ENCODE measurements around the gene HNF4A.

Gene HNF4A

DNA sequence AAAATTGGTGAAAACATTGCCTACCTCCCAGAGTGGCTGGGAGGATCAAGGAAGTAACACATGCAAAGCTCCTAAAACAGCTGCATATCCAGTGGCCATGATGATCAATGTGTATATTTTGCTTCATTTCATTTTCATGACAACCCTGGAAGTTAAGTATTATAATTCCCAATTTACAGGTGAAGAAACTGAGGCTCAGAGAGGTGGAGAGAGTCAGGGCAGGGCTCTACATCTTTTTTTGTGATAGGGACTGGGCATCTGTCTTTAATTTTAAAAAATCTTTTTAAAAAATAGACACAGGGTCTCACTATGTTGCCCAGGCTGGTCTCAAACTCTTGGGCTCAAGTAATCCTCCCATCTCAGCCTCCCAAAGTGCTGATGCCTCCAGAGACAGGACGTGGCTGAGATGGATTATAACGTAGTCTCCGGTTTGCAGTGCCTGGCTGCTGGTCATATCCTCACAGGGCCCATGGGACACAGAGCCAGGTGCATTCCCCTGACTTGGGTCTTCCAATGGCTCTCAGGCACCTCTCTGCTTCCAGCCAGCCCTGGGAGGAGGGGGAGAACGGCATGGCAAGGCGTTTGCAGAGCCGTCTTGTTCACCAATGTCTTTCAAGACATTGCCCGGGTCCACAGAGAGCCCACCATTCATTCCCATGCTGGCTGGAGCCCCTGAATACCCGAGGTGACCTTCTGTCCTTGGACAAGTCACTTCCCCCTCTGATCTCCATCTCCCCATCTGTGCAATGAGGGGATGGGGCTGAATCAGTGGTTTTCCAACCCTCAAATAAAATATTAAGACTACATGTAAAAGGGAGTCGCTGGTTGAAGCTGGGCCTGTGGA, 38.3 kb downstream of the HNF4A start:
- no peak for DNase-seq

DNA sequence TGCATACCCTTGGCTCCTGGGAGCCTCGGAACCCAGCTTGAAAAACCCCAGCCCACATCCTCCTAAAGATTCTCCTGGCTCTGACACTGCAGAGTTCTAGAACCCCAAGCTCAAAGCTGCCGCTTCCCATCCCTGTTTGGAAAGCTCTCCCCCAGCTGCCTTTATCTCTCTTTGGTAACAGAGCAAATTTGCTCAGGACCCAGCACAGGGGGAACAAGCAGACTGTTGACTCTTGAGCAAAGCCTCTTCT, 38.9 kb downstream of the HNF4A start:
- no peak for DNase-seq

DNA sequence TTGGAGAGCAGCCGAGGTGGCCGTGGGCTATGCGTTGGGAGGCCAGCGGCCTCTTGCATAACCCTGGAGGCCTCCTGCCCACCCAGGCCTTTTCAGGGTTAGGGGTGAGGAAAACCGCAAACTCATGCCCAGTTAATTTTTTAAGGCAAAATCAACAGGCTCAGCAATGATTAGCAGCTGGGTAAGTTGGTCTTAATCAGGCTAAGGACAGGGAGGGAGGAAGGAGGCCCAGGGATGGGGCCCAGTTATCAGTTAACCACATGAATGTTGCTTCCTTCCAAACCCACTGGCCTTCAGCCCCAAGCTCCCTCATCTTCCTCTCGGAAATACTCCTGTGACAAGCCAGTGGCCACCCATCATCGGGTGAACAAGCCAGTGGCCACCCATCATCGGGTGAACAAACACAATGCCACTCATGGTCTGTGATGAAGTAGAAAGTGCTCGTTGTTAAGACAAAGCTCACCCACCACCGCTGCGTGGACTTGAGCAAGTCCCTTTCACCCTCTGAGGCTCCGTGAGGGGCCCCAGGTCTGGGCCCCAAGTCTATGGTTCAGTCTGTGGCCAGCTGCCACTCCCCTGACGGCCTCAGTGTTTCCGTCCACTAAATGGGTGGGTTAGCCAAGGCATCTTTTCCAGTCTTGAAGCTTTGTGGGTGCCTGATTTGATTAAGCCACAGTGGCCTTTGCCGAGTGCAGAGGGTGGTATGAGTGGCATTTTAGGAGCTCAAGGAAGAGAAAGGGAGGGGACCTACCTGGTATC, 39.4 kb downstream of the HNF4A start:
- DNase-seq: no peak

DNA sequence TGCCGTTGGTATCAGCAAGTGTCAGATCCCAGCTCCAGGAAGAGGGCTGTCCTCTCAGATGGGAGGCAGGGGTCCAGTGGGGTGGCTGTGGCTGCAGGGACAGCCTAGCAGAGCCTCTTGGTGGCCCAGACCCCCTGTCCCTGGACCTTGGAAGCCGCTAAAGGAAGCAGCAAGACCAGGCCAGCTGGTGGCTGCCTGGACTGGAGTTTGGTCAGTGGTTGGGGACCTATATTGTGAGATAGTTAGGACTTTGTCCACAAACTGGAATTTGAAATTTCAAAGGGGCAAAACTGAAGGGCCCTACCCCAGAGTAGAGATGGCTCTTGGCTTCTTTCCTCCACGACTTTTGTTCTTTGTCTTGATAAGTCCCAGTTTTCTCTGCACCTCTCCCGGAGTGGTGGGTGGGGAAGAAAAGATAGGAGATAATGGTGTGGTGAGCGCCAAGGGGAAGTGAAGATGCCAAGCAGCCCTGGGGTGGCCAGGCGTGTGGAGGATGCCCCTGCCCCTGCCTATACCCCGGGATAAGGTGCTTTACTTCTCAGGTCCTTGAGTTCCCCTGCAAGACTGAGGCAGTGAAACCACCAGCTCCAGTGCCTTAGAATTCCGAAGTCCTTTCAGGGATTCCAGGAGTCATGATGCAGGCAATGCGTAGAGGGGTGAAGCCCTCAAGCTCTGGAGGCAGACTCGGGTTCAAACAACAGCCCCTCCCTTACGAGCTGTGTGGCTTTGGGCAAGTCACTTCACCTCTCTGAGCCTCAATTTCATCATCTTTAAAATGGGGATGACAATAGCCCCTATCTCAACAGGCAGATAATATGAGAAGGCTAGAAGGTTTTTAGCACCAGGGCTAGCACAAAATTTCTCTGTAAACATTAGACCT, 40.2 kb downstream of the HNF4A start:
- no peak for DNase-seq

DNA sequence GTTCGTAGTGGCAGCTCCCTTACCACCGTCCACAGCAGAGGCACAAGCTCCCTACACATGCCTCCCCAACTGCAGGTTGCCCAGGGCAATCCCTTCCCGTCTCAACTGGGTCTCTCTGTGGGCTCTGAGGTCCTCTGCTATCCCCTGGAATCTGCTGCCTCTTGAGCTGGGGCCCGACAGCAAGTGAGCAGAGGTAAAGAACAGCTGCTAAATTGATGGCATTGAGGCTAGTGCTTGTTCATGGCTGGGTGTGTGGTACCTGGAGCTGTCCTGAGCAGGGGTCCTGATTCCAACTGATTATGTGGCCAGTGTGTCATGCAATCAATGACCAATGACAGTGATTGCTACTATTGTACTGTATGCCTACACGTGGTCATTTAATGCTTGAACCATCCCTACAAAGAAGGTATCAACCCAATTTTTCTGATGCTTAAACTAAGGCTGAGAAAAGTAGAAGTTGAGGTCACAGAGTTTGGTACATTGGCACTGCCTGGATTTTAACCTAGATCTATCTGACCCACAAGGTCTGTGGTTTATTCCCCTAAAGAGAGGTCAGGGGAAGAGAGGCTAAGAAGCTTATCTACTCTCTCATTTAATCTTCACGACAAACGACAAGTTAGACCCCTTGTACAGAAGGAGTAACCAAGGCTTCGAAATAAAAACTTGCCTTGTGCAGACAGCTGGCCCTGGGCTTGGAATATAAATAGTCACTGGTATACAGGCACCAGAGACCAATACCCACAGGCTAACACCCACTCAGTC, 41.1 kb downstream of the HNF4A start:
- no peak for DNase-seq

DNA sequence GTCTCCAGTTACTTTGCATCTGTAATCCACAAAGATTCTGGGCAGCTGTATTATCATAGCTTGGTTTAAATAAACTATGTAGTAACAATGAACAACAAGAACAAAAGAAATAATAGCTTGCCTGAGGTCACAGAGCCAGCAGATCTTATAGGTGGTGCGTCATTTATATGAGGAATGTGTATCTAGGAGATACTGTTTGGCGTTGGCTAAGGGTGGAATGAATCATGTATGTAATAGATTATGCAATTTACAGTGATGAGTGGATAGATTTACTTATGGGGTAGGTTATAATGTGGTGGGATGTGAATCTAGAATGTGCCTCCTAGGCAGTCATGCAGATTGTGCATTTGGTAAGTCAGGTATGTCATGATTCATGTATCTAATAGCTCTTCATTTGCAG, 42.8 kb downstream of the HNF4A start:
- DNase-seq: no peak

DNA sequence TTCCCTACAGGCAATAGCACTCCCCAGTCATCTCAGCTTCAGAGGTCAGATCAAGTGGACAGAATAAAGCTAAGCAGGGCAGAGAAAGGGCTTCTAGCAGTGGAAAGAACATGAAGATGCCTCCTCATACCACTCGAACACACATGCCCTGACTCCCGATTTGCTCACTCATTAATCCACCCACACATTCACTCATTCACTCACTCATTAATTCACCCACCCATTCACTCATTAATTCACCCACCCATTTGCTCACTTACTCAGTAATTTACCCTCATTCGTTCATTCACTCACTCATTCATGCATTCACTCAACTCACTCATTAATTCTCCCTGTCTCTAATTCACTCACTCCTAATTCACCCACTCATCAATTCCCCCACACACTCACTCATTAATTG, 43.9 kb downstream of the HNF4A start:
- no peak for DNase-seq

DNA sequence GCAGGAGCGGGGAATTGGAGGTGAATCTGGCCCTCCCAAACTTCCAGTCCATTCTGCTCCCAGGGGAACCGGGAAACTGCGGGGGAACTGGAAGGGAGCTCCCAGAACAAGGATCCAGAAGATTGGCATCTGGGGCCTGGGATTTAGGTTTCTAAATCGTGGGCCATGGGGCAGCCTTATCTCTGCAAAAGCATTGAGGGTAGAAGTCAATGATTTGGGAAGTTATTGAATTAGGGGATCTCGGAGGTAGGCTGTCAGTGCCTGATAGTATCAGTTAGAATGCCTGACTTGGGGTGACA, 45.1 kb downstream of the HNF4A start:
- DNase-seq: no peak

DNA sequence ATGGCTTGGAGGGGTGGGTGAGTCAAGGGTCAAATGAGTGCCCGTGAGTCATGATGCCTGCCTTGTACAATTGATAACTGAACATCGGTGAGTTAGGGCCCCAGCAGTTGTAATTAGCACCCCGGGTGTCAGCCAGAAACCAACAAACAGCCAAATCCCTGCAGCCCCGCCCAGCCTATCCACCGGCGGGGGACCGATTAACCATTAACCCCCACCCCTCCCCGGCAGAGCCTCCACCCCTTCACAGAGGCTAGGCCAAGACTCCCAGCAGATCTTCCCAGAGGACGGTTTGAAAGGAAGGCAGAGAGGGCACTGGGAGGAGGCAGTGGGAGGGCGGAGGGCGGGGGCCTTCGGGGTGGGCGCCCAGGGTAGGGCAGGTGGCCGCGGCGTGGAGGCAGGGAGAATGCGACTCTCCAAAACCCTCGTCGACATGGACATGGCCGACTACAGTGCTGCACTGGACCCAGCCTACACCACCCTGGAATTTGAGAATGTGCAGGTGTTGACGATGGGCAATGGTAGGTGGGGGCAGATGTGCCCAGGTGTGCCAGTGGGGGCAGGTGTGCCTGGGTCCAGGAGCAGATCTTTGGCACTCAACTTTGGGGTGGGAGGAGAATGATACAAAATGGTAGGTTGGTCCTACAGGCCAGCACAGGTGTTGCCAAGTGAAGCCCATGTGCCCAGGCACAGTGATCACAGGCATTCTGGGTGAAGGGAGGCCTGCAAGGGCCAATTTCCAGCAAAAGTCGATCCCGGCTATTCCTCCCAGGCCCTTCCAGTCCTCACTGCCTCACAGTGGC, 45.7 kb downstream of the HNF4A start:
- DNase-seq: no peak

DNA sequence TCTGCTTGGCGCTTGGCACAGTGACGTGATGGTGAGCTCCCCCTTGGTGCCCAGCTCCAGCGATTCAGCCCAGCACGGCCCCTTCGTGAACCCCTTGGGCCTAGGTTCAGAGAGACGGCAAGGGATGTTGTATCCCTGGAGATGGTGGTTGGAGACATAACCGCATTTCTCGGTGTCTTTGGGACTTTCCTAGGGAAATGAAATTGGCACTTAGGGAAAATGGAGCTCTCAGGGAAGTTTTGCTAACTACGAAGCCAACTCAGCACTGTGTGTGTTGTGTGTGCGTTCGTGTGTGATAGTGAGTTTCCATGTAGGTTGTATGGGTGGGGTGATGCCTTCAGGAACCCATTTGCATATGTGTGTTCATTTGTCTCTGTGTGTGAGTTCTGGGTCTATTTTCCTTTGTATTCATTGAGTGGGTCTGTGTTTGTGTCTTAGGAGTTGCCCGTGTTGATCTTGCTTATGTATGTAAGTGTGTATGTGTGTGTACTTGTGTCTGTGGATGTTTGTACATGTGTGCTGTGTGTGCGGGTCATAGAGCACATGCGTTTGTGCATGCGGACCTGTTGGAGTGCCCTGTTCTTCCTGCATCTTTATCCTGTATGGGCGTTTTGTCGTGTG, 46.4 kb downstream of the HNF4A start:
- DNase-seq: no peak

DNA sequence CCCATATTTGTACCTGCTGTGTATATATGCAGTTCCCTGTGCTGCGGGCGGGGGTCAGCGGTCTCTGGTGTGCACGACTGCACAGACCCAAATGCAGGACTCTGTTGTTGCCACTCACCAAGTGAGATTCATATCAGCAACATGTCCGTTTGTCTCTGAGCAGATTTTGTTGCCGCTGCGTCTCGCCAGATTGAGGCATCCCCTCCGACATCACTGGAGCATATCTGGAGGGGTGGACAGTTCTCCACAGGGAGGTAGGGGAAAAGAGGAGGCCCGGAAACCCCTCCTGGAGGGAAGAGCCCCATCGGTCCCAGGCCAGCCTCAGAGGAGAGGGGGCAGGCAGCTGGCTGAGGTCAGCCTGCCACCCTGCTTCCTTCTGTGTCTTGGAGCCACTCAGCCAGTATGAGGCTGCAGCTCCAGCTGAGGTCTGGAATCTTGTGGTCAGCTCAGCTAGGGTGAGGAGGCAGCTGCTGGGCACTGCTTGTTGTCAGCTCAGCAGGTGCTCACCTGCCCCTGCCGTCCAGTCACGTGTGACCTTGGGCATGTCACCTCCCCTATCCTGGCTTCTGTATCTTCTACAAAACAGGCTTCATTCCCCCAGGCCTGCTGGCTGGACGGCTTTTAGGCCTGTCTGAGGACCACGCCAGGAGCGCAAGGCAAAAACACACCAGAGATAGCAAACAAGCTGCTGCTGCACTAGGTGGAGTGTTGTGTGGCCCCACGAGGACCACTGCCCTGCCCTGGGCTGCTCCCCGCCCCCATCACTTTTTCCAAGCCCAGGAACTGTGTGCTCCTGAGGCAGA, 47.1 kb downstream of the HNF4A start:
- DNase-seq: no peak

DNA sequence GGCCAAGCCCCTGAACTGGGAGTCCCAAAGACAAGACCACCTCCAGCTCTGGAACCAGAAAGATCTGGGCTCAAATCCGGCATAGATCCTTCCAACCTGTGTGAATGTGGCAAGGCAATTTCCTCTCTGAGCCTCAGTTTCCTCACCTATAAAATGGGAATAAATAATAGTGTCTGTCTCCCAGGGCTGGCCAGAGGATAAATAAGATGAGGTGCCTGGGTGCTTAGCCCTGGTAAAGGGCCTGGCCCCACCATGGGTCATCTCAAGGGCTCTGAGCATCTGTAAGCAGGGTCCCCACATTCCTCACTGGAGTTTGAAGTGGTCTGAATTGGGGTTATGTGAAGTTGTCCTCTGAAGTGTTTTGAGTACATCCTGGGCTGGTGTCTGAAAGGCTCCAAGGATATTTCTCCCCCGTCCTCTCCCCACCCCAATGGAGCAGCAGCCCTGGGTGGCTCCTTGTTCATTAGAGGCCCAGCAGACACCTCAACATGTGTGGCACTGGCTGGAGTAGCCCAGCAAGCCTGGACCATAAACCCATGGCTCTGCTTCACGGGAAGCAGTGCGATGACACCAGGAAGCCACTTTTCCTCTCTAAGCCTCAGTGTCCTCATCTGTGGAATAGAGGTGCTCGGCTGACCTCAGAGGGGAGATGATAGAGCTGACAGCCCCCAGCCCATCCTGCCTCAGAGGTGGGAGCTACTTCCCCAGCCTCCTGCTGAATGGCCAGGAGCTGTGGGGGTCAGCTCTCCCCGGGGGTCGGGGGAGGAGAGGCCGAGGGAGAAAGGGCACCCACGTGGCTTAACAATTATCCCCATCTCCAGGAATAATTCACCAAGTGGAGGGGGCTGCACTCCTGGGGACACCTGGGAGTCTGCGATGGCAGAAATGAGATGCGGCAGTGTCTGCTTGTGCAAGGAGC, 48.0 kb downstream of the HNF4A start:
- DNase-seq: no peak

DNA sequence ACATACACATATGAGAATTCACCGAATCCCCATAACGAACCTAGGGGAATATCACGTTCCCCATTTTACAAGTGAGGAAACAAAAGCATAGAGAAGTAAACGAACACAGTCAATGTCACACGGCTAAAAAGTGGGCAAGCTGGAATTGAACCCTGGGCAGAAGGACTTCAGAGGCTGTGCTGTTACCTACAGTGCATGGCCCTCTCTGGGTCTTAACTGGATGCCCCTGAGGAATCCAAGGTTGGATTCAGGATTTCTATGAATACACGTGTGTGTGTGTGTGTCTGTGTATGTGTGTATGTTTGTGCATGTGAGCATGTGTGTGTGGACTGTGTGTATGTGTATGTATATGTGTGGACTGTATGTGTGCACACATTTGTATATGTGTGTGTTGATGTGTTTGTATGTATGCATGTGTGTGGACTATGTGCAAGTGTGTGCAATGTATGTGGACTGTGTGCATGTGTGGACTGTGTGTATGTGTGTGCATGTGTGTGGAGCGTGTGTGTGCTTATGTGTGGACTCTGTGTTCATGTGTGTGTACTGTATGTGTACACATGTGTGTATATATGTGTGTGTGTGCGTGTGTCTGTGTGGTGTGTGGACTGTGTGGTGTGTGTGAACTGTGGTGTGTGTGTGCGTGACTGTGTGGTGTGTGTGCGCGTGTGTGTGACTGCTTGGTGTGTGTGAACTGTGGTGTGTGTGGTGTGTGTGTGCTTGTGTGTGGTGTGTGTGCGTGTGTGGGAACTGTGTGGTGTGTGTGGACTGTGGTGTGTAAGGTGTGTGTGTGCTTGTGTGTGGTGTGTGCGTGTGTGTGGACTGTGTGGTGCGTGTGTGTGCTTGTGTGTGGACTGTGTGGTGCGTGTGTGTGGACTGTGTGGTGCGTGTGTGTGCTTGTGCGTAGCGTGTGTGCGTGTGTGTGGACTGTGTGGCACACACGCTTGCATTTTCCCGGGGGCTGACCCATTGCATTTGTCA, 49.0 kb downstream of the HNF4A start:
- no peak for DNase-seq

DNA sequence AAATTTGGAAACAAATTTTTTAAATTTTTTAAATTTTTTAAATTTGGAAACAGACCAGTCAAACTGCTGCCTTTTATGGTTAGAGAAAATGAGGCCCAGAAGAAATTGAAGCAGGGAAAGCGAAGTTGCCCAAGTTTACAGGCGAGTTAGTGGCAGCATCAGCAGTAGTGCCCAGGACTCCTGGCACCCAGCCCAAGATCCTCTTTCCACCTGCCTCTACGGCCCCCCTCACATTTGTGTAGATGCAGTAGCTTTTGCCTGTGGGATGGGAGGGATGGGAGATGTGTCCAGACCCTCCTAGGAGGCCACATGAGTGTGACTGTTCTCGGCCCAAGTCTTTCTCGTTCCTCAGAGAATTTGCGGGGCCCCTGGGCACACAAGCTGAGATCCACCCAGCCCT, 49.8 kb downstream of the HNF4A start:
- DNase-seq: no peak

DNA sequence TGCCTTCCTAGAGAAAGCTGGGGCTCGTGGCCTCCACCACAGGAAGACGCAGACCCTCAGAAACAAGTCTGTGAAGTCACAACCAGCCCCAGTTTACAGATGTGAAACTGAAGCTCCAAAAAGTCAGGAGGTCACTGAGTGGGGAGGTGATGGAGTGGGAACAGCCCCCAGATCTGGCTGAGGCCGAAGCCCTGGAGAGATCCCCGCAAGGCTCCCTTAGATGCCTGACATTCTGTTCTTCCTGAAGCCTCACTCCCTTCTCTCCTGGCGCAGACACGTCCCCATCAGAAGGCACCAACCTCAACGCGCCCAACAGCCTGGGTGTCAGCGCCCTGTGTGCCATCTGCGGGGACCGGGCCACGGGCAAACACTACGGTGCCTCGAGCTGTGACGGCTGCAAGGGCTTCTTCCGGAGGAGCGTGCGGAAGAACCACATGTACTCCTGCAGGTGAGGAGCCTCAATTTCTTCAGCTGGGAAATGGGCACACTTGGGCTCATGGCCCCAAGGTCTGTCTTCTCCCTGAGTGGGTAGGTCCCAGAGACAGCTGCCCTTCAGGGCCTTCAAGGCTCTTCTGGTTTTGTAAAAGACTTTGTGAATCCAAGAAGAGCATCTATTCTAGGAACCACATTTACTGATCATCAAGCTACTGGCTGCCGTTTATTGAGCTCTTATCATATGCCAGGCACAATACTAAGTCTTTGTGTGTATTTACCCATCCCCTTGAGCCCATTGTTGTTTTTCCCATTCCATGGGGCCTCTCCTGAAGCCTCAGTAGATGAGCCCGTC, 50.5 kb downstream of the HNF4A start:
- no peak for DNase-seq

DNA sequence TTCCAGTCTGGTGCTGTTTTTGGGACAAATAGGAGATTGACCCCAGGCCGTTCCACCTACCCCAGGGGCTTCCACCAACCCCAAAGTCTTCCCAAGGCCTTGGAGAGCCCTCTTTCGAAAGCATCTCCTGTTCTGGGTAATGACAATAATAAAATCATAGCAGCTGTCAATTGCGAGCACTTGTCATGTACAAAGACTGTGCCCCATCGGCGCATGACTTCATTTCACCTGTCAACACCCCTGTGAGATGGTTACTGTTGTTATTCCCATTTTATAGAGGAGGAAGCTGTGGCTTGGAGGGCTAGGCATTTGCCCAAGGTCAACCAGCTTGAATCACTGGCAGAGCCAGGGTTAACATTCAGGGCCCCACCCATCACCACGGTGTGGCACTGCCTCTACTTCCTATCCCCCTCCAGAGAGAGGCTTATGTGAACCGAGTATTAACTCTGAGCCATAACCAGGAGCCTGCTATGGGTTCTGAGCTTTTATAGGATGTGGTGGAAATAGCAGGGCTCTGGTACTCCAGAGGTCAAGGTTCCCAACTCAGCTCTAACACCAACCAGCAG, 51.2 kb downstream of the HNF4A start:
- no peak for DNase-seq

Data from CD4-positive, alpha-beta T cell treated with Interleukin-4 for 4 hours (primary cell).